Right lobe of liver (tissue), 4 donors: ENCODE measurements around the gene GEMIN4.

Experiments used
- POLR2A ChIP-seq: fragments of 450-650 bp; IDR thresholded peaks from one replicate; pipeline ENCODE4 v1.6.1; 2017; ENCODE audit warnings: antibody characterized with exemption, mild to moderate bottlenecking
- TF ChIP-seq, protein P1 (sequence below), 4 donors: fragments of 200-600 bp in 3 of 4; fragments of 450-650 bp in 1 of 4; IDR thresholded peaks; one replicate each; pipeline versions ENCODE4 v1.5.1 to v1.8.0; 2016 to 2022; ENCODE audit warnings: antibody characterized with exemption in 4 of 4, mild to moderate bottlenecking in 2 of 4
- donor health status: DM: no; HTN: no; CAD: no.
- donor health status: DM: no; HTN: no; CAD: no.
- donor health status: DM: no; HTN: yes; CAD: no.

DNA sequence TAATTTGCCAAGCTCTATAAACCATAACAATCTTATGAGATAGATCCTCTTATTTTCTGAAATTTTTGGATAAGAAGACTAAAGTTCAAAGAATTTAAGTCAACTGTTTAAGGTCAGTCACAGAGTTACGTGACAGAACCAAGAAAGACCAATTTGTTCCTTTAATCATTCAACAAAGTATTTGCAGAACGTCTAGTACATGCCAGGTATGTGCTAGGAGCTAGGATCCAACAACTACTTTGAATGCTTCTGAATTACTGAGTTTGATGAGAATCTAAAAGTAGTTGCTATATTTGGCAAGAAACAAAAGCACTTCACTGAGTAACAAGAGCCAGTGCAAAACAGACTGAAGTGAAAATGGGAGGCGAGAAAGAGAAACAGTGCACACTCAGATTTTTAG, 15.0 kb upstream of the GEMIN4 start:
- TF ChIP-seq POLR2A = no peak
- TF ChIP-seq, protein P1, sequence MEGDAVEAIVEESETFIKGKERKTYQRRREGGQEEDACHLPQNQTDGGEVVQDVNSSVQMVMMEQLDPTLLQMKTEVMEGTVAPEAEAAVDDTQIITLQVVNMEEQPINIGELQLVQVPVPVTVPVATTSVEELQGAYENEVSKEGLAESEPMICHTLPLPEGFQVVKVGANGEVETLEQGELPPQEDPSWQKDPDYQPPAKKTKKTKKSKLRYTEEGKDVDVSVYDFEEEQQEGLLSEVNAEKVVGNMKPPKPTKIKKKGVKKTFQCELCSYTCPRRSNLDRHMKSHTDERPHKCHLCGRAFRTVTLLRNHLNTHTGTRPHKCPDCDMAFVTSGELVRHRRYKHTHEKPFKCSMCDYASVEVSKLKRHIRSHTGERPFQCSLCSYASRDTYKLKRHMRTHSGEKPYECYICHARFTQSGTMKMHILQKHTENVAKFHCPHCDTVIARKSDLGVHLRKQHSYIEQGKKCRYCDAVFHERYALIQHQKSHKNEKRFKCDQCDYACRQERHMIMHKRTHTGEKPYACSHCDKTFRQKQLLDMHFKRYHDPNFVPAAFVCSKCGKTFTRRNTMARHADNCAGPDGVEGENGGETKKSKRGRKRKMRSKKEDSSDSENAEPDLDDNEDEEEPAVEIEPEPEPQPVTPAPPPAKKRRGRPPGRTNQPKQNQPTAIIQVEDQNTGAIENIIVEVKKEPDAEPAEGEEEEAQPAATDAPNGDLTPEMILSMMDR (IDR thresholded peaks at IDR 0.05) = no peak
